Gastrocnemius medialis (tissue), 4 donors: ENCODE data around the gene PLCL1. TPM values are rescaled to one million over a fixed set of nuclear protein-coding genes. Genes with fewer than 3 reads are reported as not detected.
A peak's percentile ranks its signal among the peaks of the same experiment; 100 is the strongest.
"Not testable (repeated sequence)": the region's sequence is repeated elsewhere in the genome, so short reads cannot be mapped to it uniquely, and the experiment has no call there.

Experiments used
- ATAC-seq, 2 donors: fragments of 150-250 bp; one replicate each; pipeline ENCODE4 v1.9.1; 2016
- DNase-seq, 2 donors: peaks; one replicate each; pipeline ENCODE4 v3.0.0-alpha.2; 2019
- H3K27ac ChIP-seq, 4 donors: fragments of 200-600 bp; sonication (generic); 1 replicate in 1 of 4; 2 replicates in 3 of 4; pipeline ENCODE4 v1.5.1; 2016 to 2018; ENCODE audit warnings: mild to moderate bottlenecking in 2 of 4, moderate library complexity in 1 of 4
- H3K27me3 ChIP-seq, 3 donors: fragments of 200-600 bp; sonication (generic) in 2 of 3; 1 replicate in 1 of 3; 2 replicates in 2 of 3; pipeline versions ENCODE4 v1.5.1 to v1.6.0; 2016 to 2019; ENCODE audit warnings: mild to moderate bottlenecking in 1 of 3, moderate library complexity in 1 of 3
- H3K36me3 ChIP-seq, 2 donors: fragments of 200-600 bp; sonication (generic) in 1 of 2; one replicate each; pipeline ENCODE4 v1.5.1; 2017 to 2018
- H3K4me1 ChIP-seq, 2 donors: fragments of 200-600 bp; sonication (generic) in 1 of 2; one replicate each; pipeline ENCODE4 v1.5.1; 2016 to 2017; ENCODE audit warnings: mild to moderate bottlenecking in 2 of 2
- H3K4me3 ChIP-seq, 4 donors: fragments of 200-600 bp; sonication (generic) in 3 of 4; 1 replicate in 1 of 4; 2 replicates in 3 of 4; pipeline ENCODE4 v1.5.1; 2016 to 2019; ENCODE audit warnings: mild to moderate bottlenecking in 2 of 4
- H3K9me3 ChIP-seq, 3 donors: fragments of 200-600 bp; sonication (generic) in 2 of 3; 1 replicate in 1 of 3; 2 replicates in 2 of 3; pipeline ENCODE4 v1.5.1; 2016 to 2019
- CTCF ChIP-seq, 5 experiments: fragments of 450-650 bp in 3 of 5; fragments of 200-600 bp in 2 of 5; sonication (generic) in 2 of 5; IDR thresholded peaks in 4 of 5; conservative IDR thresholded peaks in 1 of 5; 1 replicate in 4 of 5; 2 replicates in 1 of 5; pipeline ENCODE4 v1.5.1; 2016 to 2019; ENCODE audit warnings: antibody characterized with exemption in 5 of 5, mild to moderate bottlenecking in 3 of 5, moderate library complexity in 3 of 5
- POLR2A ChIP-seq, 2 donors: fragments of 450-650 bp; IDR thresholded peaks; one replicate each; pipeline ENCODE4 v1.6.1; 2017; ENCODE audit warnings: antibody characterized with exemption in 2 of 2, mild to moderate bottlenecking in 2 of 2, moderate library complexity in 2 of 2
- in situ Hi-C, 4 donors: fragments of 200-750 bp; cut with MboI; loops; one replicate each; pipeline versions ENCODE4 v1.15.0 to v1.8.0; 2017; ENCODE audit warnings: low sequenced_read_pairs in 4 of 4
- intact Hi-C: fragments of 100-400 bp; cut with DNase I; formaldehyde crosslinking; loops from one replicate; pipeline ENCODE4 v1.15.1; 2023; ENCODE audit warnings: low total_unique reads
- total RNA-seq, 4 donors: library from RNA; depleted of rRNA; stranded (reverse); fragments of >200 nt; gene quantifications; one replicate each; pipeline versions ENCODE4 v1.1.0 to v1.2.3, GENCODE V29; 2016

Gene PLCL1
- total RNA-seq, 4 donors from 2014 or later: 5.9 to 10.7 (median 9.8) TPM

- no peak overlapping the region for H3K4me3 ChIP-seq
- ATAC-seq: no peak
- TF ChIP-seq POLR2A (IDR thresholded peaks at IDR 0.05): no peak
- TF ChIP-seq CTCF (IDR thresholded peaks at IDR 0.05 in 4 of 5, conservative IDR thresholded peaks at IDR 0.05 in 1 of 5): no peak
- intact Hi-C loops: no loop called here
- H3K27ac ChIP-seq: no peak overlapping the region
- DNase-seq: no peak
- in situ Hi-C loops: loop anchor here in 1 of 4 donors (25.0 kb wide), 1 partner anchor 465 kb away; no protein-coding TSS in a partner anchor
- no peaks in the 10 kb centered on the region for H3K9me3 ChIP-seq
- peaks cover 0 to 4% of the 10 kb centered on the region in 2 donors for H3K4me1 ChIP-seq
- no peaks in the 10 kb centered on the region for H3K27me3 ChIP-seq
- H3K36me3 ChIP-seq: no peaks in the 10 kb centered on the region
Measured at GRCh38 chr2:197822333-197822732, 17.9 kb downstream of the PLCL1 start.

GRCh38 chr2:197827618-197828017 lies 23.2 kb downstream of the PLCL1 start:
- Histone ChIP-seq H3K4me3 (no peak overlapping the region), H3K36me3 (no peaks in the 10 kb centered on the region), H3K9me3 (no peaks in the 10 kb centered on the region), H3K27ac (no peak overlapping the region), H3K4me1 (peaks cover 7 to 8% of the 10 kb centered on the region in 2 donors), H3K27me3 (no peaks in the 10 kb centered on the region)
- no peak for ATAC-seq
- intact Hi-C loops: no loop called here
- TF ChIP-seq POLR2A (IDR thresholded peaks at IDR 0.05) (no peak), CTCF (IDR thresholded peaks at IDR 0.05 in 4 of 5, conservative IDR thresholded peaks at IDR 0.05 in 1 of 5) (no peak)
- DNase-seq: no peak
- in situ Hi-C loops: no loop called here

- Histone ChIP-seq H3K4me3 (no peak overlapping the region), H3K36me3 (no peaks in the 10 kb centered on the region), H3K9me3 (no peaks in the 10 kb centered on the region), H3K27ac (no peak overlapping the region), H3K27me3 (no peaks in the 10 kb centered on the region), H3K4me1 (peaks cover 7 to 8% of the 10 kb centered on the region in 2 donors)
- no peak for DNase-seq
- in situ Hi-C loops (no loop called here), intact Hi-C loops (no loop called here)
- no peak for ATAC-seq
- TF ChIP-seq CTCF (IDR thresholded peaks at IDR 0.05 in 4 of 5, conservative IDR thresholded peaks at IDR 0.05 in 1 of 5): no peak
Measured at GRCh38 chr2:197828464-197829135, 24.2 kb downstream of the PLCL1 start.

- intact Hi-C loops: not testable (repeated sequence)
Measured at GRCh38 chr2:197834771-197835170, 30.4 kb downstream of the PLCL1 start.

GRCh38 chr2:197835293-197835692 lies 30.9 kb downstream of the PLCL1 start:
- Histone ChIP-seq H3K4me1 (peaks cover 4 to 20% of the 10 kb centered on the region in 2 donors), H3K27me3 (no peaks in the 10 kb centered on the region), H3K4me3 (no peak overlapping the region), H3K9me3 (no peaks in the 10 kb centered on the region), H3K36me3 (no peaks in the 10 kb centered on the region), H3K27ac (no peak overlapping the region)
- no peak for DNase-seq
- ATAC-seq: peak in 1 of 2 donors; percentile 46
- TF ChIP-seq POLR2A (IDR thresholded peaks at IDR 0.05) (no peak), CTCF (IDR thresholded peaks at IDR 0.05 in 4 of 5, conservative IDR thresholded peaks at IDR 0.05 in 1 of 5) (no peak)
- in situ Hi-C loops: no loop called here
- intact Hi-C loops: no loop called here

More at GRCh38 chr2:197834771-197835170, 30.4 kb downstream of the PLCL1 start:
- DNase-seq, ATAC-seq, H3K27me3 ChIP-seq, in situ Hi-C loops, H3K9me3 ChIP-seq, H3K27ac ChIP-seq, H3K4me3 ChIP-seq, H3K36me3 ChIP-seq: not testable (repeated sequence)
- peaks cover 4 to 17% of the 10 kb centered on the region in 2 donors for H3K4me1 ChIP-seq
